ENCODE measurements around the gene C10orf90.

DNA sequence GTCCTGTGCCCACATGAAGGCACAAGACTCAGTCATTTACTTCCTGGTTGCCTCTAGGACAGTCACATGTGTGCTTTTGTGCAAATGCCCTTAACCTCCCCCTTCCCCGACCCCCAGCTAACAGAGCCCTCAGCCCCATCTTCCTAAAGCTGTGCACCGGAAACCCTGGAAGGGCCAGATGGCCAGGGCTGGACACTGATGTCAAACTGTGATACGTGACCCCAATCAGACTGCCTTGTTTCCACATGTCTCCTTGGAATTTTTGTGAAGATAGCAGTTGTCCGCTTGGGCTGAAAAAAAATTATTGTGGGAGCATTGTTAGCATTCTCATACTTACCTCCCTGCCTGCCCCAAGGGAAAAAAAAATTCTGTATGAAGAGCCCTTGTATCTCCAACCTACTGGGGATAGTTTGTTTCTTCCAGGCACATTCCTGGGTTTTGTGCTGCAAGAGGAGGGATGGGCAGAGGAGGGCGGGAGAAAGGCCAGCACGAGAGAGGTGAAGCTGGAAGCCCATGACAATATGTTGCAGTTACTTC is 265.2 kb downstream of the C10orf90 start:
- TF ChIP-seq, protein P1, sequence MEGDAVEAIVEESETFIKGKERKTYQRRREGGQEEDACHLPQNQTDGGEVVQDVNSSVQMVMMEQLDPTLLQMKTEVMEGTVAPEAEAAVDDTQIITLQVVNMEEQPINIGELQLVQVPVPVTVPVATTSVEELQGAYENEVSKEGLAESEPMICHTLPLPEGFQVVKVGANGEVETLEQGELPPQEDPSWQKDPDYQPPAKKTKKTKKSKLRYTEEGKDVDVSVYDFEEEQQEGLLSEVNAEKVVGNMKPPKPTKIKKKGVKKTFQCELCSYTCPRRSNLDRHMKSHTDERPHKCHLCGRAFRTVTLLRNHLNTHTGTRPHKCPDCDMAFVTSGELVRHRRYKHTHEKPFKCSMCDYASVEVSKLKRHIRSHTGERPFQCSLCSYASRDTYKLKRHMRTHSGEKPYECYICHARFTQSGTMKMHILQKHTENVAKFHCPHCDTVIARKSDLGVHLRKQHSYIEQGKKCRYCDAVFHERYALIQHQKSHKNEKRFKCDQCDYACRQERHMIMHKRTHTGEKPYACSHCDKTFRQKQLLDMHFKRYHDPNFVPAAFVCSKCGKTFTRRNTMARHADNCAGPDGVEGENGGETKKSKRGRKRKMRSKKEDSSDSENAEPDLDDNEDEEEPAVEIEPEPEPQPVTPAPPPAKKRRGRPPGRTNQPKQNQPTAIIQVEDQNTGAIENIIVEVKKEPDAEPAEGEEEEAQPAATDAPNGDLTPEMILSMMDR (IDR thresholded peaks at IDR 0.05): no peak
- TF ChIP-seq POLR2AphosphoS5 (IDR thresholded peaks at IDR 0.05) (no peak), POLR2A (IDR thresholded peaks at IDR 0.05) (no peak)

Data from breast epithelium (tissue), 3 donors.